Adrenal gland (tissue), 5 donors: ENCODE results near the gene GXYLT2.

Experiments
- POLR2A ChIP-seq, 2 donors: fragments of 450-650 bp; IDR thresholded peaks; one replicate each; pipeline ENCODE4 v1.6.1; 2017; ENCODE audit warnings: antibody characterized with exemption in 2 of 2, mild to moderate bottlenecking in 2 of 2, moderate library complexity in 1 of 2
- TF ChIP-seq, protein P1 (sequence below), 6 experiments: fragments of 450-650 bp in 4 of 6; fragments of 200-600 bp in 2 of 6; sonication (generic) in 1 of 6; IDR thresholded peaks; 1 replicate in 5 of 6; 2 replicates in 1 of 6; pipeline versions ENCODE4 v1.5.1 to v1.8.0; 2016 to 2021; ENCODE audit warnings: antibody characterized with exemption in 6 of 6, mild to moderate bottlenecking in 2 of 6, moderate library complexity in 1 of 6
- donor health status: DM: no; HTN: no; CAD: no.

DNA sequence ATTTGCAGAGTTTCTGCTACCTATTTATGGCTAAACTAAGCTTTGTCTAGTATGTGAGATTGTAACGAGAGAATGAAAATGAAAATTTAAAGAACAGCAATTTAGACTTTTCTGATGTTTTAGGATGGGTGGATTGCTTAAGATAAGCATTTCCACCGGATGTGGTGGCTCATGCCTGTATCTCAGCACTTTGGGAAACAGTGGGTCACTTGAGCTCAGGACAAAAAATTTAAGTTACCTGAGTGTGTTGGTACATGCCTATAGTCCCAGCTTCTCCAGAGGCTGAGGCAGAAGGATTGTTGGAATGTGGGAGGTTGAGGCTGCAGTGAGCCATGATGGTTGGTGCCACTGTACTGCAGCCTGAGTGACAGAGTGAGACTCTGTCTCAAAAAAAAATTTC, 112.1 kb downstream of the GXYLT2 start:
- TF ChIP-seq, protein P1, sequence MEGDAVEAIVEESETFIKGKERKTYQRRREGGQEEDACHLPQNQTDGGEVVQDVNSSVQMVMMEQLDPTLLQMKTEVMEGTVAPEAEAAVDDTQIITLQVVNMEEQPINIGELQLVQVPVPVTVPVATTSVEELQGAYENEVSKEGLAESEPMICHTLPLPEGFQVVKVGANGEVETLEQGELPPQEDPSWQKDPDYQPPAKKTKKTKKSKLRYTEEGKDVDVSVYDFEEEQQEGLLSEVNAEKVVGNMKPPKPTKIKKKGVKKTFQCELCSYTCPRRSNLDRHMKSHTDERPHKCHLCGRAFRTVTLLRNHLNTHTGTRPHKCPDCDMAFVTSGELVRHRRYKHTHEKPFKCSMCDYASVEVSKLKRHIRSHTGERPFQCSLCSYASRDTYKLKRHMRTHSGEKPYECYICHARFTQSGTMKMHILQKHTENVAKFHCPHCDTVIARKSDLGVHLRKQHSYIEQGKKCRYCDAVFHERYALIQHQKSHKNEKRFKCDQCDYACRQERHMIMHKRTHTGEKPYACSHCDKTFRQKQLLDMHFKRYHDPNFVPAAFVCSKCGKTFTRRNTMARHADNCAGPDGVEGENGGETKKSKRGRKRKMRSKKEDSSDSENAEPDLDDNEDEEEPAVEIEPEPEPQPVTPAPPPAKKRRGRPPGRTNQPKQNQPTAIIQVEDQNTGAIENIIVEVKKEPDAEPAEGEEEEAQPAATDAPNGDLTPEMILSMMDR (IDR thresholded peaks at IDR 0.05) = no peak
- no peak for TF ChIP-seq POLR2A (IDR thresholded peaks at IDR 0.05)
